Measurements from ENCODE around the gene STAC. TPM values are rescaled to one million over a fixed set of nuclear protein-coding genes. Genes with fewer than 3 reads are reported as not detected.

STAC gene
- total RNA-seq, 1 donor from 2014 or later, result 49.1 TPM

DNA sequence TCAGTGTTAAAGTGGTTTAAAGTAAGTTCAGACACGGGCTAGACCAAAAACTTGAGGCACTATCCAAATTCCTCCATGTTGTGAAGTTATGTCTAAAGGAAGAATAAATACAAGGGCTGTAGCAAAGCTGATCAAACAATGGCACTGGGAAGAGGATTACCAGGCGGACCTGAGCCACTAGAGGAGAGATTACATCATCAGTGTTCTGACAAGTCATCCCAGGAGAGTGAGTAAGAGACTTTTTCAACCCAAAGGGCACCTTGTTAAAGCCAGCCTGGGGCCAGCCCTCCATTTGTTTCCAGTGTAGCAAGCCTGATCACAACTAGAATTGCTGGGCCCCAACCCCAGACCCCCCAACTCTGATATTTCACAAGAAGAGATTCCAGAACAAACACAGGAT, 217.1 kb downstream of the STAC start:
- H3K36me3 ChIP-seq (ENCODE audit: control insufficient read depth in 3 of 3, insufficient read depth in 3 of 3, low read length in 3 of 3), result no peaks in the 10 kb centered on the region
- no peaks in the 10 kb centered on the region for H3K4me1 ChIP-seq (ENCODE audit: control insufficient read depth in 3 of 3, insufficient read depth in 3 of 3, low read length in 3 of 3)
- no peak overlapping the region for H3K9ac ChIP-seq (ENCODE audit: low read depth in 1 of 3, low read length in 3 of 3)
- H3K4me3 ChIP-seq (ENCODE audit: low read length in 3 of 3), result no peak overlapping the region
- no peaks in the 10 kb centered on the region for H3K9me3 ChIP-seq (ENCODE audit: control insufficient read depth in 3 of 3, low read length in 3 of 3)
- H3K27ac ChIP-seq (ENCODE audit: low read depth, low read length), result no peak overlapping the region
- H3K27me3 ChIP-seq (ENCODE audit: control insufficient read depth in 3 of 3, insufficient read depth in 3 of 3, low read length in 3 of 3), result no peaks in the 10 kb centered on the region

Measured in skeletal muscle tissue (tissue), 4 donors.